K562 (cell line): Measurements from ENCODE around the gene PPP1R14B.

Experiments
- EGR1 ChIP-seq: fragments of 450-650 bp; conservative IDR thresholded peaks from 2 replicates; pipeline ENCODE4 v1.6.1; 2017; ENCODE audit warnings: mild to moderate bottlenecking
- PKNOX1 ChIP-seq: fragments of 450-650 bp; IDR thresholded peaks from 2 replicates; pipeline ENCODE4 v1.6.1; 2016
- TF ChIP-seq, protein P1 (sequence below): fragments of 450-650 bp; formaldehyde crosslinking; IDR thresholded peaks from 2 replicates; pipeline ENCODE4 v1.4.0; 2022; ENCODE audit warnings: mild to moderate bottlenecking, moderate library complexity
- TF ChIP-seq, protein P2 (sequence below): sonication (generic); formaldehyde crosslinking; IDR thresholded peaks from 2 replicates; pipeline ENCODE4 v1.8.0; 2023; ENCODE audit warnings: mild to moderate bottlenecking, missing genetic modification reagents

DNA sequence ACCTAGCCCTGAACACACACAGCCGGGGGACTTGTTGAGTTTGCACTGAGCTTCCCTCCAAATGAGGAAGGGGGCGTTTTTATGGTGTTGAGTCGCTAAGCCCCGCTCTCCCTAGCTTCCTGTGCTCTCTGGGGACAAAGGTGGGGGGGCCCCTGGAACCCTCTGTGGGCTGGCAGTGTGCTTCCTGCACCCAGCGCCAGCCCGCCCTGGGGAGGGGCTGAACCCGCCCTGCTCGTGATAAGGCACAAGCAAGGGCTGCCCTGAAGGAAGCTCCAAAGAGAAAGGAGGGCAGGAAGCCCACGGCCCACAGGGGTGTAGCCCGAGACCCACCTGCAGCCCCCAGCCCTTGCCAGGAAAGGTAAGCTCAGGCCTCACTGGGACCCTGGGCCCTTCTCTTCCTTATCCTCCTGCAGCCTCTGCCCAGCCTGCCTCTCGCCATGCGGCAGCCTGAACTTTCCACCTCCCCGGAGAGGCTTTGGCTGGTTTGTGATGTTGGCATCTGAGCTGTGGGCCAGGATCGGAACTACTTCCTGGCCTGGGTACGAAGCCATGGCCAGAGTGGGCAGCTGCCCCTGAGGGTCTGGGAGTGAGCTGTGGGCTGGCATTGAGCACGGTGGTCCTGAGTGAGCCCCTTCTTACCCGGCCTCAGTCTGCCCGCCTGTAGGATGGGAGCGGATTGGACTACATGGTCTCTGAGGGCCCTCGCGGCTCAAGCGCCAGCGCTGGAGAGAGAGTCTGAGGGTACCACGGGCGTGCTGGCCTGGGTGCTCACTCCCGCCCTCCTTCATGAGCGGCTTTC is 40.1 kb downstream of the PPP1R14B start, which contains the start of gene FERMT3:
- TF ChIP-seq, protein P1, sequence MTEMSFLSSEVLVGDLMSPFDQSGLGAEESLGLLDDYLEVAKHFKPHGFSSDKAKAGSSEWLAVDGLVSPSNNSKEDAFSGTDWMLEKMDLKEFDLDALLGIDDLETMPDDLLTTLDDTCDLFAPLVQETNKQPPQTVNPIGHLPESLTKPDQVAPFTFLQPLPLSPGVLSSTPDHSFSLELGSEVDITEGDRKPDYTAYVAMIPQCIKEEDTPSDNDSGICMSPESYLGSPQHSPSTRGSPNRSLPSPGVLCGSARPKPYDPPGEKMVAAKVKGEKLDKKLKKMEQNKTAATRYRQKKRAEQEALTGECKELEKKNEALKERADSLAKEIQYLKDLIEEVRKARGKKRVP (CRISPR knock-in tag), result peak; percentile 7; the same call in 1 of the 2 replicates
- TF ChIP-seq EGR1 (no peak), PKNOX1 (no peak)
- TF ChIP-seq, protein P2, sequence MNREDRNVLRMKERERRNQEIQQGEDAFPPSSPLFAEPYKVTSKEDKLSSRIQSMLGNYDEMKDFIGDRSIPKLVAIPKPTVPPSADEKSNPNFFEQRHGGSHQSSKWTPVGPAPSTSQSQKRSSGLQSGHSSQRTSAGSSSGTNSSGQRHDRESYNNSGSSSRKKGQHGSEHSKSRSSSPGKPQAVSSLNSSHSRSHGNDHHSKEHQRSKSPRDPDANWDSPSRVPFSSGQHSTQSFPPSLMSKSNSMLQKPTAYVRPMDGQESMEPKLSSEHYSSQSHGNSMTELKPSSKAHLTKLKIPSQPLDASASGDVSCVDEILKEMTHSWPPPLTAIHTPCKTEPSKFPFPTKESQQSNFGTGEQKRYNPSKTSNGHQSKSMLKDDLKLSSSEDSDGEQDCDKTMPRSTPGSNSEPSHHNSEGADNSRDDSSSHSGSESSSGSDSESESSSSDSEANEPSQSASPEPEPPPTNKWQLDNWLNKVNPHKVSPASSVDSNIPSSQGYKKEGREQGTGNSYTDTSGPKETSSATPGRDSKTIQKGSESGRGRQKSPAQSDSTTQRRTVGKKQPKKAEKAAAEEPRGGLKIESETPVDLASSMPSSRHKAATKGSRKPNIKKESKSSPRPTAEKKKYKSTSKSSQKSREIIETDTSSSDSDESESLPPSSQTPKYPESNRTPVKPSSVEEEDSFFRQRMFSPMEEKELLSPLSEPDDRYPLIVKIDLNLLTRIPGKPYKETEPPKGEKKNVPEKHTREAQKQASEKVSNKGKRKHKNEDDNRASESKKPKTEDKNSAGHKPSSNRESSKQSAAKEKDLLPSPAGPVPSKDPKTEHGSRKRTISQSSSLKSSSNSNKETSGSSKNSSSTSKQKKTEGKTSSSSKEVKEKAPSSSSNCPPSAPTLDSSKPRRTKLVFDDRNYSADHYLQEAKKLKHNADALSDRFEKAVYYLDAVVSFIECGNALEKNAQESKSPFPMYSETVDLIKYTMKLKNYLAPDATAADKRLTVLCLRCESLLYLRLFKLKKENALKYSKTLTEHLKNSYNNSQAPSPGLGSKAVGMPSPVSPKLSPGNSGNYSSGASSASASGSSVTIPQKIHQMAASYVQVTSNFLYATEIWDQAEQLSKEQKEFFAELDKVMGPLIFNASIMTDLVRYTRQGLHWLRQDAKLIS (CRISPR knock-in tag), result peak; percentile 82; the same call in 1 of the 2 replicates
